Gastrocnemius medialis (tissue), 4 donors: Measurements from ENCODE around the gene GPR82. TPM values are rescaled to one million over a fixed set of nuclear protein-coding genes. Genes with fewer than 3 reads are reported as not detected.
"Not testable (repeated sequence)": the region's sequence is repeated elsewhere in the genome, so short reads cannot be mapped to it uniquely, and the experiment has no call there.

Source experiments
- ATAC-seq, 2 donors: fragments of 150-250 bp; one replicate each; pipeline ENCODE4 v1.9.1; 2016
- DNase-seq, 2 donors: peaks; one replicate each; pipeline ENCODE4 v3.0.0-alpha.2; 2019
- H3K27ac ChIP-seq, 4 donors: fragments of 200-600 bp; sonication (generic); 1 replicate in 1 of 4; 2 replicates in 3 of 4; pipeline ENCODE4 v1.5.1; 2016 to 2018; ENCODE audit warnings: mild to moderate bottlenecking in 2 of 4, moderate library complexity in 1 of 4
- H3K27me3 ChIP-seq, 3 donors: fragments of 200-600 bp; sonication (generic) in 2 of 3; 1 replicate in 1 of 3; 2 replicates in 2 of 3; pipeline versions ENCODE4 v1.5.1 to v1.6.0; 2016 to 2019; ENCODE audit warnings: mild to moderate bottlenecking in 1 of 3, moderate library complexity in 1 of 3
- H3K36me3 ChIP-seq, 2 donors: fragments of 200-600 bp; sonication (generic) in 1 of 2; one replicate each; pipeline ENCODE4 v1.5.1; 2017 to 2018
- H3K4me1 ChIP-seq, 2 donors: fragments of 200-600 bp; sonication (generic) in 1 of 2; one replicate each; pipeline ENCODE4 v1.5.1; 2016 to 2017; ENCODE audit warnings: mild to moderate bottlenecking in 2 of 2
- H3K4me3 ChIP-seq, 4 donors: fragments of 200-600 bp; sonication (generic) in 3 of 4; 1 replicate in 1 of 4; 2 replicates in 3 of 4; pipeline ENCODE4 v1.5.1; 2016 to 2019; ENCODE audit warnings: mild to moderate bottlenecking in 2 of 4
- H3K9me3 ChIP-seq, 3 donors: fragments of 200-600 bp; sonication (generic) in 2 of 3; 1 replicate in 1 of 3; 2 replicates in 2 of 3; pipeline ENCODE4 v1.5.1; 2016 to 2019
- POLR2A ChIP-seq, 2 donors: fragments of 450-650 bp; IDR thresholded peaks; one replicate each; pipeline ENCODE4 v1.6.1; 2017; ENCODE audit warnings: antibody characterized with exemption in 2 of 2, mild to moderate bottlenecking in 2 of 2, moderate library complexity in 2 of 2
- in situ Hi-C, 4 donors: fragments of 200-750 bp; cut with MboI; loops; one replicate each; pipeline versions ENCODE4 v1.15.0 to v1.8.0; 2017; ENCODE audit warnings: low sequenced_read_pairs in 4 of 4
- intact Hi-C: fragments of 100-400 bp; cut with DNase I; formaldehyde crosslinking; loops from one replicate; pipeline ENCODE4 v1.15.1; 2023; ENCODE audit warnings: low total_unique reads
- total RNA-seq, 4 donors: library from RNA; depleted of rRNA; stranded (reverse); fragments of >200 nt; gene quantifications; one replicate each; pipeline versions ENCODE4 v1.1.0 to v1.2.3, GENCODE V29; 2016
- TF ChIP-seq, protein P1 (sequence below), 5 experiments: fragments of 450-650 bp in 3 of 5; fragments of 200-600 bp in 2 of 5; sonication (generic) in 2 of 5; IDR thresholded peaks in 4 of 5; conservative IDR thresholded peaks in 1 of 5; 1 replicate in 4 of 5; 2 replicates in 1 of 5; pipeline ENCODE4 v1.5.1; 2016 to 2019; ENCODE audit warnings: antibody characterized with exemption in 5 of 5, mild to moderate bottlenecking in 3 of 5, moderate library complexity in 3 of 5

GPR82 gene
- total RNA-seq, 4 donors from 2014 or later = not detected

DNA sequence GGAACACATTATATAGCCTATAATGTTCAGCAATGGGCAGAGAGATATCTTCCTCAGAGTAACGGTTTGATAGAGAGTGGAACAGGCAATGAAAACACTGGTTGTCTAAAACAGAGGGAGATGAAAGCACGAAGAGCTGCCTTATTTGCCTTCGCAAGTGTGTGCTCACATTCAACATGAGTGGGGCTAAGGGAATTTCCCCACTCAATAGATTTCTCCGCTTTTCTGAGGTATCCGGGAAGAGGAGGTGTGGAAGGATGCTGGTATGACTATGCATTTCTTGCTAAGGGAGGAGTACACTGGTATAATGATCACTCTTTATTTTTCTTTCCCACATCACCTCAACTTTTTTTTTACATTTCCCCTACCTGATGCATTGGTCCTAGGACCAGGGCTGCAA is 7.8 kb upstream of the GPR82 start:
- Histone ChIP-seq H3K4me3 (no peak overlapping the region), H3K4me1 (no peaks in the 10 kb centered on the region), H3K27ac (no peak overlapping the region), H3K27me3 (no peaks in the 10 kb centered on the region), H3K36me3 (no peaks in the 10 kb centered on the region), H3K9me3 (no peaks in the 10 kb centered on the region)
- no peak for ATAC-seq
- no peak for DNase-seq
- intact Hi-C loops = no loop called here
- TF ChIP-seq, protein P1, sequence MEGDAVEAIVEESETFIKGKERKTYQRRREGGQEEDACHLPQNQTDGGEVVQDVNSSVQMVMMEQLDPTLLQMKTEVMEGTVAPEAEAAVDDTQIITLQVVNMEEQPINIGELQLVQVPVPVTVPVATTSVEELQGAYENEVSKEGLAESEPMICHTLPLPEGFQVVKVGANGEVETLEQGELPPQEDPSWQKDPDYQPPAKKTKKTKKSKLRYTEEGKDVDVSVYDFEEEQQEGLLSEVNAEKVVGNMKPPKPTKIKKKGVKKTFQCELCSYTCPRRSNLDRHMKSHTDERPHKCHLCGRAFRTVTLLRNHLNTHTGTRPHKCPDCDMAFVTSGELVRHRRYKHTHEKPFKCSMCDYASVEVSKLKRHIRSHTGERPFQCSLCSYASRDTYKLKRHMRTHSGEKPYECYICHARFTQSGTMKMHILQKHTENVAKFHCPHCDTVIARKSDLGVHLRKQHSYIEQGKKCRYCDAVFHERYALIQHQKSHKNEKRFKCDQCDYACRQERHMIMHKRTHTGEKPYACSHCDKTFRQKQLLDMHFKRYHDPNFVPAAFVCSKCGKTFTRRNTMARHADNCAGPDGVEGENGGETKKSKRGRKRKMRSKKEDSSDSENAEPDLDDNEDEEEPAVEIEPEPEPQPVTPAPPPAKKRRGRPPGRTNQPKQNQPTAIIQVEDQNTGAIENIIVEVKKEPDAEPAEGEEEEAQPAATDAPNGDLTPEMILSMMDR (IDR thresholded peaks at IDR 0.05 in 4 of 5, conservative IDR thresholded peaks at IDR 0.05 in 1 of 5) = no peak
- no peak for TF ChIP-seq POLR2A (IDR thresholded peaks at IDR 0.05)
- in situ Hi-C loops = no loop called here

DNA sequence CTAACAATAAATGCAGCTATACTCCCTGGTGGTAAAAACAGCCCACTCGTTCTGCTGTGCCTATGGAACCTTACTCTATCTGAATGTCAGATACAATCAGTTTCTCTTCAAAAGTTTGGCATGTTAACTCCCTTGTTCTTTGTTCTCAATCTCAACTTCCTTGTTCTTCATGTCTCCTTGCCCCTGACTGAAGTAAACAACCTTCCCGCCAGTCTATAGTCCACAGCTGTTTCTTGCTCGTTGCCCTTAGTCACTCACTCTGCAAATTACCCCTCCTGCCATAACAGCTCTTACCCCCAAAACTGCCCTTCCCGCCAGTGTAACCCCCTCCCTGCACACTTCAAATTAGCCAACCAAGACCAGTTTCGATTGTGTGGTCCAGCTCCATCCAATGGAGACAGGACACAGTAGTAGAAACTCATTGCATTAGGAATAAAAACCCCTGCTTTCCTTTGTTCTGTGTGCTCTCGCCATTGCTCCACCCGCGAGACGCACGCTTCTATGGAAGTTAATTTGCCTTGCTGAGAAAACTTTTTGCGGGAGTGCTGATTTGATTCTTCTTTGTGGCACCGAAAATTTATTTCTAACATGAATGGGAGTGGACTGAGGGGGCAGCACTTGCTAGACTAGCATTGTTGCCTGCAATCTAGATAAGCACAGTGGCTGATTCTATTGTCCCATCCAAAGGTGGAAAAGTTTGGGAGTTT is 7.1 kb upstream of the GPR82 start:
- ATAC-seq (no peak), DNase-seq (no peak)
- Histone ChIP-seq H3K27ac (no peak overlapping the region), H3K4me3 (no peak overlapping the region), H3K4me1 (no peaks in the 10 kb centered on the region), H3K27me3 (no peaks in the 10 kb centered on the region), H3K9me3 (no peaks in the 10 kb centered on the region), H3K36me3 (no peaks in the 10 kb centered on the region)
- in situ Hi-C loops = no loop called here
- TF ChIP-seq POLR2A (IDR thresholded peaks at IDR 0.05) = no peak
- TF ChIP-seq, protein P1 (IDR thresholded peaks at IDR 0.05 in 4 of 5, conservative IDR thresholded peaks at IDR 0.05 in 1 of 5) = no peak
- intact Hi-C loops = no loop called here

DNA sequence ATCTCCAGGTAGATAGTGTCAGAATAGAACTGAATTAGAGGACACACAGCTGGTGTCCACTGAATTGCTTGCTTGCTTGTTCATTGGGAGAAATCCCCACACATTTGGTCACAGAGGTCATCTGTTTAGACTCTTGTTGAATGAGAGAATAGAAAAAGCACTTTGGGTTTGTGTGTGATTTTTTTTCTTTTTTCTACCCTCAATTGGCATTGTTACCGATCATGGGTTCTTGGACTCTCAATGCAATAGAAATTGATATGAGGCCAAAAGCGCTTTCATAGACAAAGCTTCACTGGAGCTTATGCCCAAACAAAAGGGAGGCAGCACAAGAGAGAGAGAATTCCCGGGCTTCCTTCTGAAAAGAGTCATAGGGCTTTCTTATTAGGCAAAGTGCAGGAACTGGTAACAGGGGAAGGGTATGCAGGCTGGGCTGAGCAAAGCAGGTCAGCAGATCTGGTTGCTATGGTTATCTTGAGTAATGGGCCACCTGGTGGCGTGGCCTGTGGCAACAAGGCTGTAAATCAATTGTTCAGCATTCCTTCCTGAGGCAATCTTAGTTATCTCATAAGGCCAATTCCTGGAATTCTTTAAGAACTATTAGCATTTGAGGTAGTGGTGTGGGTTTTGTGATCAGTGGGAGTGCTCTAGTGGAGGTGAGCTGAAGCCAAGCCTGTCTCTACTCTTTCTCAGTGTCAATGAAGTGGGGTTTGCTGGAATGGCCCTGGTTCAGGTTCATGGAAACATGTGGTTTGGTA is 5.3 kb upstream of the GPR82 start:
- in situ Hi-C loops = no loop called here

DNA sequence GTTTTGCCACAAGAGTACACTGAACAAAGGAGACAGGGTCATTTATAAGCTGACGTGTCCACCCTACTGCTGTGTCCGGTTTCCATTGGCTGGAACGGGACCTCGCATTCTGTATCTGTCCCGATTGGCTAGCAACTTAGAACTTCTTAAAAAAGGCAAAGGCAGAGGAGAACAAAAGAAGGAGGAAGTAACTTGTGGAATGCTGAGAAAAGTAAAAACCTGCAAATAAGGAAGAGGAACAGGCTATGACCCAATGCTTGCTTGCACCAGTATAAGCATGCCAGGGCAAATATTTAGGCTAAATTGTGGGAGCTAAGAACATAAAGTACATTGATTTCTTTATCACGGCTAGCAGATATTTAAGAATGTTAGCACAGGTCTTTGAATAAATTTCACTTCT is 4.4 kb upstream of the GPR82 start:
- H3K27ac ChIP-seq, ATAC-seq, DNase-seq: not testable (repeated sequence)

More for the DNA sequence above, 5.3 kb upstream of the GPR82 start:
- ATAC-seq (no peak), DNase-seq (no peak)
- Histone ChIP-seq H3K4me3 (no peak overlapping the region), H3K9me3 (no peaks in the 10 kb centered on the region), H3K27ac (no peak overlapping the region), H3K27me3 (no peaks in the 10 kb centered on the region), H3K36me3 (no peaks in the 10 kb centered on the region), H3K4me1 (no peaks in the 10 kb centered on the region)
- intact Hi-C loops = no loop called here
- TF ChIP-seq, protein P1 (IDR thresholded peaks at IDR 0.05 in 4 of 5, conservative IDR thresholded peaks at IDR 0.05 in 1 of 5) = no peak
- TF ChIP-seq POLR2A (IDR thresholded peaks at IDR 0.05) = no peak

DNA sequence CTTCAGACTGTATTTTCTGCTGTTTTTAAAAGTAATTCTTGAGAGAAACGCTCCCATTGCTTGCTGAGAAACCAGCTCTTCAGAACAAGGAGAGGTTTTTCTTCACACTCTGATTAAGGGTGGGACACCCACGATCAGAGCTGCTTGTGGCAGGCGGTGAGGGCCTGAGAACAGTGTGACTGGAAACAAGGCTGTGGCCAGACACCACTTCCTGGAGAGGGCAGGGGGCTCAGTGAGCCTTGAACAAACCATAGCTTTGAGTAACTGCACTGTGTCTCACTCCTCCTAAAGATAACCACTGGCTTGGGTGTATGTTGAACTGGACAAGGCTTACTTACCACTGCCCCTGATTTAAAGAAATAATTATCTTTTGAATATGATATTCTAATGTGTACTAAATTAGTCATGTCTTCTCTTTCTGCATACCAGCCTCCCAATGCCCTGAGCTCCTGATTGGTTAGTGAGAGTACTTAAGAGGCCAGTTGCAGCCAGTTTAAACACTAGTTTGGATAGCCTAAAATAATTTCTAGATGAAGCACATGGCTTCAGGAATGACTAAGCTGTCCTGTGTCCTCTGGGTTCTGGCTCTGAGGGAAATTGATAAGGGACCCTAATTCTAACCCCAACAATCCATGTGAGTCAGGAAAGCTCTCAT is 3.7 kb upstream of the GPR82 start:
- no peak overlapping the region for H3K4me3 ChIP-seq

More for the DNA sequence above, 4.4 kb upstream of the GPR82 start:
- H3K4me3 ChIP-seq, H3K4me1 ChIP-seq, H3K9me3 ChIP-seq, in situ Hi-C loops, H3K27me3 ChIP-seq, intact Hi-C loops, H3K36me3 ChIP-seq: not testable (repeated sequence)

More for the DNA sequence above, 3.7 kb upstream of the GPR82 start:
- H3K4me1 ChIP-seq = no peaks in the 10 kb centered on the region
- H3K27me3 ChIP-seq = no peaks in the 10 kb centered on the region
- intact Hi-C loops = no loop called here
- ATAC-seq (no peak), DNase-seq (no peak)
- no peaks in the 10 kb centered on the region for H3K36me3 ChIP-seq
- no peak overlapping the region for H3K27ac ChIP-seq
- no peak for TF ChIP-seq POLR2A (IDR thresholded peaks at IDR 0.05)
- TF ChIP-seq, protein P1 (IDR thresholded peaks at IDR 0.05 in 4 of 5, conservative IDR thresholded peaks at IDR 0.05 in 1 of 5) = no peak
- in situ Hi-C loops = no loop called here
- H3K9me3 ChIP-seq = no peaks in the 10 kb centered on the region
